ENCODE results near the gene MYZAP.

DNA sequence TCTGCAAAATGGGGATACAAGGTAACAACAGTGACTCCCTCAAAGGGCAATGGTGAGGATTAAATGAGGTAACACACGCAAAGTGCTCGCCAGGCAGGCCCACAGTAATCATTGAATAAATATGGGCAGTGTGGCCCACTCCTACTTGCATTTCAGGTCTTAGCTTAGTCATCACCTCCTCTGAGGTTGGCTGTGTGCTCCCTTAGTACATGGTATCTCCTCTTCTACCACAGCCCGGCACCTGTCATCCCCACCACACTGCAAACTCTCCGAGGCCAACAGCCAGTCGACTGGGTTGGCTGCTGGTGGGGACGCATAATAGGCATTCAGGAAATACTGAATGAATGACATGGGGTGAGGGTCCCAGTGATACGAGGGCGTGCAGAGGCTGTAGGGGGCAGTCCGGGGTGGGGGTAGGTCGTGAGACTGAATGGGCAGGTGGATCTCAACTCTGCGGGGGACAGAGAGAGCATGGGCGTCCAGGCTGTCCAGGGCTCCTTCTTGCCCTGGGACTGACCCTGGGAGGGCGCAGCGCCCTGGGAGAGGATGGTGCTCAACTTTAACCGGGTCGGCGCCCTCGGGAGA lies 375 bp upstream of the MYZAP start:
- TF ChIP-seq, protein P1, sequence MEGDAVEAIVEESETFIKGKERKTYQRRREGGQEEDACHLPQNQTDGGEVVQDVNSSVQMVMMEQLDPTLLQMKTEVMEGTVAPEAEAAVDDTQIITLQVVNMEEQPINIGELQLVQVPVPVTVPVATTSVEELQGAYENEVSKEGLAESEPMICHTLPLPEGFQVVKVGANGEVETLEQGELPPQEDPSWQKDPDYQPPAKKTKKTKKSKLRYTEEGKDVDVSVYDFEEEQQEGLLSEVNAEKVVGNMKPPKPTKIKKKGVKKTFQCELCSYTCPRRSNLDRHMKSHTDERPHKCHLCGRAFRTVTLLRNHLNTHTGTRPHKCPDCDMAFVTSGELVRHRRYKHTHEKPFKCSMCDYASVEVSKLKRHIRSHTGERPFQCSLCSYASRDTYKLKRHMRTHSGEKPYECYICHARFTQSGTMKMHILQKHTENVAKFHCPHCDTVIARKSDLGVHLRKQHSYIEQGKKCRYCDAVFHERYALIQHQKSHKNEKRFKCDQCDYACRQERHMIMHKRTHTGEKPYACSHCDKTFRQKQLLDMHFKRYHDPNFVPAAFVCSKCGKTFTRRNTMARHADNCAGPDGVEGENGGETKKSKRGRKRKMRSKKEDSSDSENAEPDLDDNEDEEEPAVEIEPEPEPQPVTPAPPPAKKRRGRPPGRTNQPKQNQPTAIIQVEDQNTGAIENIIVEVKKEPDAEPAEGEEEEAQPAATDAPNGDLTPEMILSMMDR (IDR thresholded peaks at IDR 0.05; ENCODE audit: insufficient read depth, low read length) = no peak
- no peak for TF ChIP-seq SPI1 (IDR thresholded peaks at IDR 0.05; ENCODE audit: borderline replicate concordance, low read depth)

Data from HL-60 (cell line).